ENCODE results near the gene NFYC. TPM values are rescaled to one million over a fixed set of nuclear protein-coding genes. Genes with fewer than 3 reads are reported as not detected.

Gene NFYC
- total RNA-seq, 3 donors from 2014 or later, result 42.7 to 69.7 (median 55.7) TPM

DNA sequence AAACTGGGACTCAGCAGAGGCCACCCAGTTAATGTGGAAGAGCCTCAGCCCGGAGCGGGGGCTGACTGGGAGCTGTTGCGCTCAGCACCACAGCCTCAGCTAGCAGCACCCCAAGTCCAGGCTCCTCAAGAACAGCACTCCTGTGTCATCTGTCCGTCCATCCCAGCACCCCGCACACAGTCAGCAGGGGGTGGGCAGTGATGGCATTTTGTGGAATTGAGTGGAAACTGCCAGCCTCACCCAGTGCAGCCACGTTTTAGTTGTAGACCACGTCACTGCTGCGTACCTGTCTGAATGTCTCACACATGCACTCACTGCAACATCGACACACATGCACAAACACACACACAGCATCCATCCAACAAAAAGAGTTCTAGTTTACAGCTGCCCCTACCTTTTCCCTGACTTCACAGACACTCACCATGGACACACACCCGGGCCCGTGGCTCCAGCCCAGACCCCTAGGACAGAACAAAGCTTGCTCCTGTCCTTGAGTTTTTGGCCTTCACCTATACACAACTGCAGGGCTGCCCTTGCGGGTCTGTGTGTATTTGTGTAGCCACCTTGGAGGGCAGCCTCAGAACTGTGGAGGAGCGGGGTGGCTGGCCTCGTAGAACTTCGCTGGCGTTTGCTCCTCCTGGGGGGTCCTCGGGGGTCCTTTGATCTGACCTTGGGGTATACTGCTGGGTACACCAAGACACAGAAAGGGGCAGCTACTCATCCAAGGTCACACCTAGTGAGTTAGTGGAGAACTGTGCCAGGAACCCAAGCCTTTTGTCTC, 97.2 kb downstream of the NFYC start:
- DNase-seq (ENCODE audit: low spot score in 2 of 2), result no peak
- no peak for TF ChIP-seq POLR2AphosphoS5 (IDR thresholded peaks at IDR 0.05)
- TF ChIP-seq, protein P1, sequence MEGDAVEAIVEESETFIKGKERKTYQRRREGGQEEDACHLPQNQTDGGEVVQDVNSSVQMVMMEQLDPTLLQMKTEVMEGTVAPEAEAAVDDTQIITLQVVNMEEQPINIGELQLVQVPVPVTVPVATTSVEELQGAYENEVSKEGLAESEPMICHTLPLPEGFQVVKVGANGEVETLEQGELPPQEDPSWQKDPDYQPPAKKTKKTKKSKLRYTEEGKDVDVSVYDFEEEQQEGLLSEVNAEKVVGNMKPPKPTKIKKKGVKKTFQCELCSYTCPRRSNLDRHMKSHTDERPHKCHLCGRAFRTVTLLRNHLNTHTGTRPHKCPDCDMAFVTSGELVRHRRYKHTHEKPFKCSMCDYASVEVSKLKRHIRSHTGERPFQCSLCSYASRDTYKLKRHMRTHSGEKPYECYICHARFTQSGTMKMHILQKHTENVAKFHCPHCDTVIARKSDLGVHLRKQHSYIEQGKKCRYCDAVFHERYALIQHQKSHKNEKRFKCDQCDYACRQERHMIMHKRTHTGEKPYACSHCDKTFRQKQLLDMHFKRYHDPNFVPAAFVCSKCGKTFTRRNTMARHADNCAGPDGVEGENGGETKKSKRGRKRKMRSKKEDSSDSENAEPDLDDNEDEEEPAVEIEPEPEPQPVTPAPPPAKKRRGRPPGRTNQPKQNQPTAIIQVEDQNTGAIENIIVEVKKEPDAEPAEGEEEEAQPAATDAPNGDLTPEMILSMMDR (IDR thresholded peaks at IDR 0.05), result no peak
- TF ChIP-seq POLR2A (IDR thresholded peaks at IDR 0.05), result no peak
- no peak overlapping the region for H3K4me3 ChIP-seq
- no peaks in the 10 kb centered on the region for H3K36me3 ChIP-seq
- H3K27me3 ChIP-seq, result no peaks in the 10 kb centered on the region
- H3K9me3 ChIP-seq, result no peaks in the 10 kb centered on the region
- intact Hi-C loops (cut with DNase I; ENCODE audit: low total_unique reads), result no loop called here
- H3K4me1 ChIP-seq, result no peaks in the 10 kb centered on the region
- no peak overlapping the region for H3K27ac ChIP-seq

DNA sequence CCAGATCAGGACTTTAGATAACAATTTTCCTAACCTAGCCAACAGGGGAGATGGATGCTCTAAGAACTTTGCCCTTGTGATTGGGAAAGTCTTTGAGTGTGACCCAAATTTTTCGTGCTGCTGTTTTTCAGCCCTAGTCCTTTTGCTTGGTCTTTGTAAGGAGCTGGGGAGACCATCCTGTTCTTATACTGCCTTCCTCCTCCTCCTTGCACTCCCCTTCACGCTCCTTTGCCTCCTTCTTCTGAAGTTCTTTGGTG, 97.8 kb downstream of the NFYC start:
- DNase-seq (ENCODE audit: low spot score in 2 of 2), result no peak
- no peaks in the 10 kb centered on the region for H3K36me3 ChIP-seq
- H3K4me3 ChIP-seq, result no peak overlapping the region
- H3K27ac ChIP-seq, result no peak overlapping the region
- TF ChIP-seq, protein P1 (IDR thresholded peaks at IDR 0.05), result no peak
- TF ChIP-seq POLR2AphosphoS5 (IDR thresholded peaks at IDR 0.05), result no peak
- TF ChIP-seq POLR2A (IDR thresholded peaks at IDR 0.05), result no peak
- H3K4me1 ChIP-seq, result no peaks in the 10 kb centered on the region
- no peaks in the 10 kb centered on the region for H3K27me3 ChIP-seq
- intact Hi-C loops (cut with DNase I; ENCODE audit: low total_unique reads), result no loop called here
- H3K9me3 ChIP-seq, result no peaks in the 10 kb centered on the region

DNA sequence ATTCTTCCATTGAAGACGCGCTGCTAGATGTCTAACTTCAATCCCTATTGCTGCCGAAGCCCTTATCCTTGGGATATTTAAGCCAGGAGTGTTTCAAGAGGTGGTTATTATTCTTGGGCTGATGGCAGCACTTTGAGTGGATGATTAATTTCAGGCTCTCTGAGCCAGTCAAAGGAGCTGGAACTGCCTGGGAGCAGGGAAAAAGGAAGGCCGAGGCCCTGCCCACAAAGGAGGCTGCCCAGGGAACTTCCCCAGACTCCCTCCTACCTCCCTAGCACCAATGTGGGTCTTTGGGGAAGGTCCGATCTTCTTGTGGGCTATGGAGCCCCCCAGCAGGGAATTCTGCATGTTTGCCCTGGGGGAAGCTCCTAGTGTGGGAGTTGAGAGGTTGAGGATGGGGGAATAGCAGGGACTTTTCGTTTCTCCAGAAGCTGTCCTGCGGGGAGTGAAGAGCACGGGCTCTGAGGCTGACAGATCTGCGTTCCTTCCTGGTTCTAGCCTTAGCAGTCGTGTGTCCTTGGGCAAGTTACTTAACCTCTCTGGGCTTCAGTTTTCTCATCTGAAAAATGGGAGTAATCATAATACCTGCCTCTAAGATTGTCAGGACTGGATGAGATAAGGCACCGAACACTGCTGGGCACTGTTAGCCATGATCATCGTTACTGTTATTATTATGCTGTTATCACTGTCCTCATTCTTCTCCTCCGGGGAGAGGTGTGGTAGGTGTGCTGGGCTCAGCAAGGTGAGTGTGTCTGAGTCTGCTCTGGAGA, 98.3 kb downstream of the NFYC start:
- no peaks in the 10 kb centered on the region for H3K9me3 ChIP-seq
- TF ChIP-seq POLR2AphosphoS5 (IDR thresholded peaks at IDR 0.05) (no peak), POLR2A (IDR thresholded peaks at IDR 0.05) (no peak)
- TF ChIP-seq, protein P1 (IDR thresholded peaks at IDR 0.05), result no peak
- DNase-seq (ENCODE audit: low spot score in 2 of 2), result no peak
- H3K4me1 ChIP-seq, result no peaks in the 10 kb centered on the region
- no peaks in the 10 kb centered on the region for H3K36me3 ChIP-seq
- no peak overlapping the region for H3K4me3 ChIP-seq
- no peak overlapping the region for H3K27ac ChIP-seq
- H3K27me3 ChIP-seq, result no peaks in the 10 kb centered on the region
- intact Hi-C loops (cut with DNase I; ENCODE audit: low total_unique reads), result no loop called here

DNA sequence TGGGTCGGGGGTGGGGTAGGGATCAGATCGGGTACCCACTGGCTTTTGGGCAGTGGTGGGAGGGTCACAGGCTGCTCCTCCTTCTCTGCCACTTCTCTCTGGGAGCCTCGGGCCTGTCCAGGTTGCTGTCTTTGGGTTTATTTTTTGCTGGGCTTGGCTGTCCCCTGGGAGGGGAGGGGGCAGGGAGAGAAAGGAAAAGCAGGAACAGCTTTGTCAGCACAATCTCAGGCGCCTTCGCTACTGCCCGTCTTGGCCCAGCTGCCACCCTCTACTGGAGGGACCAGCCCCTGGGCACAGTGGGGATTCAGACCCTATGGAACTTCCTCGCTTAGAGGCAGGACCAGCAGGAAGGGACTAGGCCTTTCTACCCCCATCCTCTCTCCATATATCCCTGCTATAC, 100.5 kb downstream of the NFYC start:
- Histone ChIP-seq H3K4me3 (no peak overlapping the region), H3K4me1 (no peaks in the 10 kb centered on the region), H3K36me3 (no peaks in the 10 kb centered on the region), H3K27ac (no peak overlapping the region), H3K27me3 (no peaks in the 10 kb centered on the region), H3K9me3 (no peaks in the 10 kb centered on the region)
- intact Hi-C loops (cut with DNase I; ENCODE audit: low total_unique reads), result no loop called here
- TF ChIP-seq POLR2AphosphoS5 (IDR thresholded peaks at IDR 0.05) (no peak), POLR2A (IDR thresholded peaks at IDR 0.05) (no peak)
- TF ChIP-seq, protein P1 (IDR thresholded peaks at IDR 0.05), result no peak
- no peak for DNase-seq (ENCODE audit: low spot score in 2 of 2)

DNA sequence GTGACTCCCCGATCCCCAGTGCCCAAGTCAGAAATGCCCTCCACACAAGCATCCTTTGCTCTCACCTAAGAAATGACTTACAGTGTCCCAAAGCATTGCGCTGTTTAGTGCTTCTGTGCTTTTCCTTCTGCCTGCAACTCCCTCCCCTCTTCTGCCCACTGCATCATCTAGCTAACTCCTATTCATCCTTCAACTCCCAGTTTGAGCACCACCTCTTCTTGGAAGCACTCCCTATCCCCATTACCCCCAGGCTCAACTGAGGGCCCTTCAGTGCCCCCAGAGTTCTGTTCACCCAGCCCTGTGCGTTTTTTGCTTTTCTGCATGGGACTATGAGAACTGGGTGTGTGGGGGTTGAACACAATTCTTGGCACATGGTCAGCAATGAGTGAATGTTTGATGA, 102.1 kb downstream of the NFYC start:
- H3K4me3 ChIP-seq, result no peak overlapping the region
- H3K4me1 ChIP-seq, result no peaks in the 10 kb centered on the region
- H3K9me3 ChIP-seq, result no peaks in the 10 kb centered on the region
- TF ChIP-seq POLR2A (IDR thresholded peaks at IDR 0.05) (no peak), POLR2AphosphoS5 (IDR thresholded peaks at IDR 0.05) (no peak)
- TF ChIP-seq, protein P1 (IDR thresholded peaks at IDR 0.05), result no peak
- H3K27me3 ChIP-seq, result no peaks in the 10 kb centered on the region
- no peak for DNase-seq (ENCODE audit: low spot score in 2 of 2)
- intact Hi-C loops (cut with DNase I; ENCODE audit: low total_unique reads), result no loop called here
- H3K27ac ChIP-seq, result no peak overlapping the region
- H3K36me3 ChIP-seq, result no peaks in the 10 kb centered on the region

Measured in breast epithelium (tissue), 4 donors.